ENCODE data around the gene GDF10. TPM values are rescaled to one million over a fixed set of nuclear protein-coding genes. Genes with fewer than 3 reads are reported as not detected.

GDF10 gene
- total and polyA plus RNA-seq, 10 donors, result 0.02 to 0.35 (median 0.20) TPM; not detected in 3

DNA sequence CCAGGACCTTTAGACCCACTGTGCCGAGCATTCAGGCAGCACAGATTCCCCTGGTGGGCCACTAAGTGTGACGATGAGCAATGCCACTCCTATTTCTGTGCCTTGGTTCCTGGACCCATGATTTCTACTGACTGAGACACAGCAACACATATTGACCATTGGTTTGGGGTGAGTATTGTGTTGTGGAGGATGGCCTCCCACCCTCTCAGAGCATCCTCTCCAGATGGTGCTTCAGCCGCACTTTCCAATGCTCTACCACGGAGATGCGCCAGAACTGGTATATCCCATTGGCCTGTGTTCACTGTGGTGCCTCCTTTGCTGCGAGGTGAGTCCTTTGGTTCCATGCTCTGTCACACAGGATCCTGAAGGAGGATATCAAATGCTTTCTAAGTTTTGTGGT, 10.1 kb upstream of the GDF10 start:
- no peaks in the 10 kb centered on the region for H3K9me3 ChIP-seq
- no peaks in the 10 kb centered on the region for H3K36me3 ChIP-seq
- no peak for TF ChIP-seq POLR2A (IDR thresholded peaks at IDR 0.05)
- no peak for TF ChIP-seq CTCF (IDR thresholded peaks at IDR 0.05 in 8 of 11, conservative IDR thresholded peaks at IDR 0.05 in 3 of 11)
- WGBS, 5 donors, result 92 to 96% (median 95%) methylated on average over 6 of the region's 6 CpGs
- H3K27ac ChIP-seq, result no peak overlapping the region
- H3K4me3 ChIP-seq, result no peak overlapping the region
- no peak for DNase-seq
- peaks cover 0 to 20% (median 0%) of the 10 kb centered on the region in 6 donors for H3K4me1 ChIP-seq
- intact Hi-C loops (cut with DNase I; ENCODE audit: low total_unique reads), result no loop called here
- peaks cover 0 to 21% (median 0%) of the 10 kb centered on the region in 7 donors for H3K27me3 ChIP-seq (replicated peaks in 1 of 7)

DNA sequence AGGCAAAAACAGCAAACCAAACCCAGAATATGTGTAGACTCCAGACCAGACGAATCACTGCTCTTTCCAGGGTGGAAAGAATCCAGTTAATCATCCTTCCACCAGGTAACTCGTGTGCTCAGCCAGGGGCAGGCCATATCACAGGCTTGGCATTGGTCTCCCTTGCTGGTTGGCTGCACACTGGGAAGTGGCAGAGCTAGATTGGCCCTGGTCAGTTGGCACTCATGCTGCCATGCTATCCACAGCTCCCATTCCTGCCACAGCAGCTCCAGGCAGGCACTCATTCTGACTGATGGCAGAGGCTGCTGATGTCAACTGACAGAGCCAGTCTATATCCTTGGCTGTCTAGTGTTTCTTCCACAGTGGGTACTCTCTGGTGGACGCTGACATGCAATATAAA, 9.7 kb upstream of the GDF10 start:
- intact Hi-C loops (cut with DNase I; ENCODE audit: low total_unique reads), result no loop called here

GRCh38 chr10:47291682-47292081, 8.3 kb upstream of the GDF10 start:
- 66 to 88% (median 71%) methylated on average over 3 of the region's 3 CpGs for WGBS, 5 donors

More for the DNA sequence above, 9.7 kb upstream of the GDF10 start:
- 73 to 94% (median 85%) methylated on average over 2 to 3 of the region's 3 CpGs for WGBS, 5 donors
- H3K36me3 ChIP-seq, result no peaks in the 10 kb centered on the region
- TF ChIP-seq POLR2A (IDR thresholded peaks at IDR 0.05), result no peak
- TF ChIP-seq CTCF (IDR thresholded peaks at IDR 0.05 in 8 of 11, conservative IDR thresholded peaks at IDR 0.05 in 3 of 11), result no peak
- no peak for TF ChIP-seq POLR2AphosphoS5 (IDR thresholded peaks at IDR 0.05)
- peaks cover 0 to 25% (median 0%) of the 10 kb centered on the region in 7 donors for H3K27me3 ChIP-seq (replicated peaks in 1 of 7)
- no peak overlapping the region for H3K4me3 ChIP-seq
- no peak for DNase-seq
- H3K9me3 ChIP-seq, result no peaks in the 10 kb centered on the region
- no peak overlapping the region for H3K27ac ChIP-seq
- H3K4me1 ChIP-seq, result peaks cover 0 to 16% (median 0%) of the 10 kb centered on the region in 6 donors

DNA sequence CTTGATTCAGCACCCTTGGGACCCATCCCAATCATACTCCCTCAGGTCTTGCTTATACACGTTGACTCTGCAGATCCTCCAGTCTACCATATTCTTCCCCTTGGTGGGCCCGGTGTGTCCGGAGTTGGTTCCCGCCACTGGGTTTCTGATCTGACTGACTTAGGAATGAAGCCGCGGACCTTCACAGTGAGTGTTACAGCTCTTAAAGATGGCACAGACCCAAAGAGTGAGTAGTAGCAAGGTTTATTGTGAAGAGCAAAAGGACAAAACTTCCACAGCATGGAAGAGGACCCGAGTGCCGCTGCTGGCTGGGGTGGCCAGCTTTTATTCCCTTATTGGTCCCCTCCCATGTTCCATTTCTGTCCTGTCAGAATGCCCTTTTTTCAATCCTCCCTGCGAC, 5.9 kb upstream of the GDF10 start:
- TF ChIP-seq CTCF (IDR thresholded peaks at IDR 0.05 in 8 of 11, conservative IDR thresholded peaks at IDR 0.05 in 3 of 11) (no peak), POLR2AphosphoS5 (IDR thresholded peaks at IDR 0.05) (no peak), POLR2A (IDR thresholded peaks at IDR 0.05) (no peak)
- DNase-seq, result no peak
- Histone ChIP-seq H3K9me3 (no peaks in the 10 kb centered on the region), H3K4me3 (no peak overlapping the region), H3K27ac (no peak overlapping the region), H3K36me3 (no peaks in the 10 kb centered on the region), H3K27me3 (replicated peaks in 1 of 7) (peaks cover 0 to 51% (median 0%) of the 10 kb centered on the region in 7 donors), H3K4me1 (no peaks in the 10 kb centered on the region)
- intact Hi-C loops (cut with DNase I; ENCODE audit: low total_unique reads), result no loop called here
- 93 to 98% (median 95%) methylated on average over 9 of the region's 9 CpGs for WGBS, 5 donors

More at GRCh38 chr10:47291682-47292081, 8.3 kb upstream of the GDF10 start:
- no peaks in the 10 kb centered on the region for H3K36me3 ChIP-seq
- no peak overlapping the region for H3K4me3 ChIP-seq
- no peak overlapping the region for H3K27ac ChIP-seq
- peaks cover 0 to 2% (median 0%) of the 10 kb centered on the region in 6 donors for H3K4me1 ChIP-seq
- TF ChIP-seq POLR2A (IDR thresholded peaks at IDR 0.05) (no peak), POLR2AphosphoS5 (IDR thresholded peaks at IDR 0.05) (no peak), CTCF (IDR thresholded peaks at IDR 0.05 in 8 of 11, conservative IDR thresholded peaks at IDR 0.05 in 3 of 11) (no peak)
- no peak for DNase-seq
- H3K27me3 ChIP-seq (replicated peaks in 1 of 7), result peaks cover 0 to 36% (median 0%) of the 10 kb centered on the region in 7 donors
- intact Hi-C loops (cut with DNase I; ENCODE audit: low total_unique reads), result no loop called here
- no peaks in the 10 kb centered on the region for H3K9me3 ChIP-seq
